HEK293 (cell line): Measurements from ENCODE around the gene HIF3A.

Experiments
- MYNN ChIP-seq: fragments of 450-650 bp; formaldehyde crosslinking; IDR thresholded peaks from 2 replicates; pipeline ENCODE4 v1.5.1; 2016; ENCODE audit warnings: missing biosample characterization, missing genetic modification characterization, borderline replicate concordance
- YY1 ChIP-seq: fragments of 450-650 bp; formaldehyde crosslinking; IDR thresholded peaks from 2 replicates; pipeline ENCODE4 v1.5.1; 2018; ENCODE audit warnings: missing biosample characterization, missing genetic modification characterization
- ZNF24 ChIP-seq: fragments of 450-650 bp; formaldehyde crosslinking; IDR thresholded peaks from 2 replicates; pipeline ENCODE4 v1.5.1; 2016; ENCODE audit warnings: missing biosample characterization, missing genetic modification characterization
- ZNF274 ChIP-seq, 2 experiments: fragments of 200-500 bp in 1 of 2; fragments of 450-650 bp in 1 of 2; sonication (Bioruptor generic) in 1 of 2; formaldehyde crosslinking in 1 of 2; IDR thresholded peaks; 2 replicates each; pipeline versions ENCODE4 v1.5.1 to v1.6.1; 2014 to 2016; ENCODE audit warnings: borderline replicate concordance in 1 of 2, inconsistent platforms in 1 of 2, low read length in 1 of 2, missing biosample characterization in 1 of 2, missing genetic modification characterization in 1 of 2
- ZNF394 ChIP-seq: fragments of 450-650 bp; formaldehyde crosslinking; IDR thresholded peaks from 2 replicates; pipeline ENCODE4 v1.5.1; 2016; ENCODE audit warnings: missing biosample characterization, missing genetic modification characterization, mild to moderate bottlenecking, moderate library complexity, borderline replicate concordance
- ZNF558 ChIP-seq: fragments of 450-650 bp; formaldehyde crosslinking; IDR thresholded peaks from 2 replicates; pipeline ENCODE4 v1.5.1; 2016; ENCODE audit warnings: missing biosample characterization, missing genetic modification characterization
- ZNF571 ChIP-seq: fragments of 450-650 bp; formaldehyde crosslinking; IDR thresholded peaks from 2 replicates; pipeline ENCODE4 v1.5.0; 2017; ENCODE audit warnings: missing biosample characterization, missing genetic modification characterization
- ZNF580 ChIP-seq: fragments of 450-650 bp; formaldehyde crosslinking; IDR thresholded peaks from 2 replicates; pipeline ENCODE4 v1.5.1; 2016; ENCODE audit warnings: missing biosample characterization, missing genetic modification characterization
- ZNF610 ChIP-seq: fragments of 450-650 bp; formaldehyde crosslinking; IDR thresholded peaks from 2 replicates; pipeline ENCODE4 v1.5.1; 2016; ENCODE audit warnings: missing biosample characterization, missing genetic modification characterization, borderline replicate concordance
- ZNF707 ChIP-seq: fragments of 450-650 bp; formaldehyde crosslinking; IDR thresholded peaks from 2 replicates; pipeline ENCODE4 v1.5.1; 2016; ENCODE audit warnings: missing biosample characterization, missing genetic modification characterization
- ZNF777 ChIP-seq: fragments of 450-650 bp; formaldehyde crosslinking; IDR thresholded peaks from 2 replicates; pipeline ENCODE4 v1.5.1; 2017; ENCODE audit warnings: missing biosample characterization, missing genetic modification characterization, borderline replicate concordance
- TF ChIP-seq, protein P1 (sequence below): fragments of 450-650 bp; formaldehyde crosslinking; IDR thresholded peaks from 2 replicates; pipeline ENCODE4 v1.5.1; 2016; ENCODE audit warnings: missing biosample characterization, missing genetic modification characterization
- TF ChIP-seq, protein P2 (sequence below): fragments of 450-650 bp; formaldehyde crosslinking; IDR thresholded peaks from 2 replicates; pipeline ENCODE4 v1.5.1; 2016; ENCODE audit warnings: missing biosample characterization, missing genetic modification characterization
- TF ChIP-seq, protein P3 (sequence below): fragments of 450-650 bp; formaldehyde crosslinking; IDR thresholded peaks from 2 replicates; pipeline ENCODE4 v1.5.1; 2016; ENCODE audit warnings: missing biosample characterization, missing genetic modification characterization

- TF ChIP-seq, protein P1, sequence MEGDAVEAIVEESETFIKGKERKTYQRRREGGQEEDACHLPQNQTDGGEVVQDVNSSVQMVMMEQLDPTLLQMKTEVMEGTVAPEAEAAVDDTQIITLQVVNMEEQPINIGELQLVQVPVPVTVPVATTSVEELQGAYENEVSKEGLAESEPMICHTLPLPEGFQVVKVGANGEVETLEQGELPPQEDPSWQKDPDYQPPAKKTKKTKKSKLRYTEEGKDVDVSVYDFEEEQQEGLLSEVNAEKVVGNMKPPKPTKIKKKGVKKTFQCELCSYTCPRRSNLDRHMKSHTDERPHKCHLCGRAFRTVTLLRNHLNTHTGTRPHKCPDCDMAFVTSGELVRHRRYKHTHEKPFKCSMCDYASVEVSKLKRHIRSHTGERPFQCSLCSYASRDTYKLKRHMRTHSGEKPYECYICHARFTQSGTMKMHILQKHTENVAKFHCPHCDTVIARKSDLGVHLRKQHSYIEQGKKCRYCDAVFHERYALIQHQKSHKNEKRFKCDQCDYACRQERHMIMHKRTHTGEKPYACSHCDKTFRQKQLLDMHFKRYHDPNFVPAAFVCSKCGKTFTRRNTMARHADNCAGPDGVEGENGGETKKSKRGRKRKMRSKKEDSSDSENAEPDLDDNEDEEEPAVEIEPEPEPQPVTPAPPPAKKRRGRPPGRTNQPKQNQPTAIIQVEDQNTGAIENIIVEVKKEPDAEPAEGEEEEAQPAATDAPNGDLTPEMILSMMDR (tag by site-specific recombination): no peak
- TF ChIP-seq ZNF610: no peak
- TF ChIP-seq, protein P2, sequence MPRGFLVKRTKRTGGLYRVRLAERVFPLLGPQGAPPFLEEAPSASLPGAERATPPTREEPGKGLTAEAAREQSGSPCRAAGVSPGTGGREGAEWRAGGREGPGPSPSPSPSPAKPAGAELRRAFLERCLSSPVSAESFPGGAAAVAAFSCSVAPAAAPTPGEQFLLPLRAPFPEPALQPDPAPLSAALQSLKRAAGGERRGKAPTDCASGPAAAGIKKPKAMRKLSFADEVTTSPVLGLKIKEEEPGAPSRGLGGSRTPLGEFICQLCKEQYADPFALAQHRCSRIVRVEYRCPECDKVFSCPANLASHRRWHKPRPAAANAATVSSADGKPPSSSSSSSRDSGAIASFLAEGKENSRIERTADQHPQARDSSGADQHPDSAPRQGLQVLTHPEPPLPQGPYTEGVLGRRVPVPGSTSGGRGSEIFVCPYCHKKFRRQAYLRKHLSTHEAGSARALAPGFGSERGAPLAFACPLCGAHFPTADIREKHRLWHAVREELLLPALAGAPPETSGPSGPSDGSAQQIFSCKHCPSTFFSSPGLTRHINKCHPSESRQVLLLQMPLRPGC: no peak
- TF ChIP-seq, protein P3, sequence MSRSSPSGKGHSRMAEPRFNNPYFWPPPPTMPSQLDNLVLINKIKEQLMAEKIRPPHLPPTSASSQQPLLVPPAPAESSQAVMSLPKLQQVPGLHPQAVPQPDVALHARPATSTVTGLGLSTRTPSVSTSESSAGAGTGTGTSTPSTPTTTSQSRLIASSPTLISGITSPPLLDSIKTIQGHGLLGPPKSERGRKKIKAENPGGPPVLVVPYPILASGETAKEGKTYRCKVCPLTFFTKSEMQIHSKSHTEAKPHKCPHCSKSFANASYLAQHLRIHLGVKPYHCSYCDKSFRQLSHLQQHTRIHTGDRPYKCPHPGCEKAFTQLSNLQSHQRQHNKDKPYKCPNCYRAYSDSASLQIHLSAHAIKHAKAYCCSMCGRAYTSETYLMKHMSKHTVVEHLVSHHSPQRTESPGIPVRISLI: no peak
- no peak for TF ChIP-seq ZNF274 (IDR thresholded peaks at IDR 0.05; ENCODE audit: low read length)
- TF ChIP-seq ZNF274 (tag by site-specific recombination; IDR thresholded peaks at IDR 0.05; ENCODE audit: borderline replicate concordance): no peak
- no peak for TF ChIP-seq ZNF571
- no peak for TF ChIP-seq YY1 (tag by site-specific recombination)
- no peak for TF ChIP-seq MYNN (tag by site-specific recombination)
- TF ChIP-seq ZNF580 (tag by site-specific recombination): no peak
- no peak for TF ChIP-seq ZNF707
- TF ChIP-seq ZNF558: no peak
- TF ChIP-seq ZNF777: no peak
- no peak for TF ChIP-seq ZNF24 (tag by site-specific recombination)
- no peak for TF ChIP-seq ZNF394
These were observed 87.0 kb downstream of the HIF3A start for GRCh38 chr19:46383846-46384245.
